Inflammatory macrophage treated with lipopolysaccharide for 4 hours (primary cell): ENCODE results near the gene TANC2.

Experiments used
- DNase-seq: peaks from one replicate; pipeline ENCODE4 v3.0.0-alpha.2; 2020

TANC2 gene

GRCh38 chr17:63015824-63016223 lies 49.8 kb downstream of the TANC2 start:
- DNase-seq, result no peak
